ENCODE measurements around the gene SLC35D2. TPM values are rescaled to one million over a fixed set of nuclear protein-coding genes. Genes with fewer than 3 reads are reported as not detected.

Gene SLC35D2
- total RNA-seq, 4 donors from 2014 or later: 35.4 to 91.3 (median 72.7) TPM

- 73 to 92% methylated on average over 1 to 4 of the region's 4 CpGs for WGBS, 2 donors (ENCODE audit: low coverage in 1 of 2)
- Histone ChIP-seq H3K36me3 (no peaks in the 10 kb centered on the region), H3K4me1 (no peaks in the 10 kb centered on the region), H3K9me3 (no peaks in the 10 kb centered on the region), H3K27ac (no peak overlapping the region), H3K4me3 (no peak overlapping the region), H3K27me3 (no peaks in the 10 kb centered on the region)
- intact Hi-C loops (cut with DNase I; ENCODE audit: low total_unique reads): no loop called here
- DNase-seq: no peak
- in situ Hi-C loops (cut with MboI; ENCODE audit: low pct_ligation_motif_present in 1 of 4, low pct_unique_long_range_greater_than_20kb in 1 of 4, low sequenced_read_pairs in 3 of 4): no loop called here
- no peak for TF ChIP-seq POLR2A (IDR thresholded peaks at IDR 0.05)
These were observed 83.7 kb downstream of the SLC35D2 start for GRCh38 chr9:96299823-96300222.

GRCh38 chr9:96294159-96294545, 89.4 kb downstream of the SLC35D2 start:
- DNase-seq: no peak
- Histone ChIP-seq H3K27ac (no peak overlapping the region), H3K4me1 (no peaks in the 10 kb centered on the region), H3K9me3 (no peaks in the 10 kb centered on the region), H3K36me3 (no peaks in the 10 kb centered on the region), H3K4me3 (no peak overlapping the region), H3K27me3 (no peaks in the 10 kb centered on the region)
- intact Hi-C loops (cut with DNase I; ENCODE audit: low total_unique reads): no loop called here
- TF ChIP-seq EP300 (IDR thresholded peaks at IDR 0.05; ENCODE audit: low read depth) (no peak), CTCF (IDR thresholded peaks at IDR 0.05) (no peak), POLR2AphosphoS5 (IDR thresholded peaks at IDR 0.05) (no peak), POLR2A (IDR thresholded peaks at IDR 0.05) (no peak)
- in situ Hi-C loops (cut with MboI; ENCODE audit: low pct_ligation_motif_present in 1 of 4, low pct_unique_long_range_greater_than_20kb in 1 of 4, low sequenced_read_pairs in 3 of 4): no loop called here
- 89 to 94% methylated on average over 2 to 3 of the region's 3 CpGs for WGBS, 2 donors (ENCODE audit: low coverage in 1 of 2)

GRCh38 chr9:96293498-96294158, 89.9 kb downstream of the SLC35D2 start:
- H3K27ac ChIP-seq: no peak overlapping the region
- intact Hi-C loops (cut with DNase I; ENCODE audit: low total_unique reads) (no loop called here), in situ Hi-C loops (cut with MboI; ENCODE audit: low pct_ligation_motif_present in 1 of 4, low pct_unique_long_range_greater_than_20kb in 1 of 4, low sequenced_read_pairs in 3 of 4) (no loop called here)
- H3K4me1 ChIP-seq: no peaks in the 10 kb centered on the region
- H3K4me3 ChIP-seq: no peak overlapping the region
- no peak for DNase-seq
- no peak for TF ChIP-seq POLR2A (IDR thresholded peaks at IDR 0.05)
- no peaks in the 10 kb centered on the region for H3K36me3 ChIP-seq
- no peaks in the 10 kb centered on the region for H3K9me3 ChIP-seq
- no peaks in the 10 kb centered on the region for H3K27me3 ChIP-seq
- WGBS, 2 donors (ENCODE audit: low coverage in 1 of 2): 57 to 69% methylated on average over 3 of the region's 3 CpGs

GRCh38 chr9:96289392-96289791, 94.1 kb downstream of the SLC35D2 start:
- H3K9me3 ChIP-seq: no peaks in the 10 kb centered on the region
- no peak overlapping the region for H3K4me3 ChIP-seq
- H3K36me3 ChIP-seq: no peaks in the 10 kb centered on the region
- intact Hi-C loops (cut with DNase I; ENCODE audit: low total_unique reads) (no loop called here), in situ Hi-C loops (cut with MboI; ENCODE audit: low pct_ligation_motif_present in 1 of 4, low pct_unique_long_range_greater_than_20kb in 1 of 4, low sequenced_read_pairs in 3 of 4) (no loop called here)
- no peaks in the 10 kb centered on the region for H3K27me3 ChIP-seq
- H3K27ac ChIP-seq: no peak overlapping the region
- H3K4me1 ChIP-seq: no peaks in the 10 kb centered on the region
- 89 to 97% methylated on average over 2 of the region's 2 CpGs for WGBS, 2 donors (ENCODE audit: low coverage in 1 of 2)
- TF ChIP-seq EP300 (IDR thresholded peaks at IDR 0.05; ENCODE audit: low read depth): no peak
- no peak for DNase-seq

GRCh38 chr9:96281641-96282040, 101.9 kb downstream of the SLC35D2 start:
- TF ChIP-seq POLR2A (IDR thresholded peaks at IDR 0.05) (no peak), EP300 (IDR thresholded peaks at IDR 0.05; ENCODE audit: low read depth) (no peak), CTCF (IDR thresholded peaks at IDR 0.05) (no peak), POLR2AphosphoS5 (IDR thresholded peaks at IDR 0.05) (no peak)
- H3K4me3 ChIP-seq: no peak overlapping the region
- H3K4me1 ChIP-seq: no peaks in the 10 kb centered on the region
- no peak overlapping the region for H3K27ac ChIP-seq
- in situ Hi-C loops (cut with MboI; ENCODE audit: low pct_ligation_motif_present in 1 of 4, low pct_unique_long_range_greater_than_20kb in 1 of 4, low sequenced_read_pairs in 3 of 4) (no loop called here), intact Hi-C loops (cut with DNase I; ENCODE audit: low total_unique reads) (no loop called here)
- no peaks in the 10 kb centered on the region for H3K27me3 ChIP-seq
- no peaks in the 10 kb centered on the region for H3K36me3 ChIP-seq
- DNase-seq: no peak
- 75 to 87% methylated on average over 5 to 6 of the region's 6 CpGs for WGBS, 2 donors (ENCODE audit: low coverage in 1 of 2)
- H3K9me3 ChIP-seq: no peaks in the 10 kb centered on the region

GRCh38 chr9:96279932-96280331, 103.6 kb downstream of the SLC35D2 start:
- H3K4me3 ChIP-seq: no peak overlapping the region
- no peak overlapping the region for H3K27ac ChIP-seq
- in situ Hi-C loops (cut with MboI; ENCODE audit: low pct_ligation_motif_present in 1 of 4, low pct_unique_long_range_greater_than_20kb in 1 of 4, low sequenced_read_pairs in 3 of 4) (no loop called here), intact Hi-C loops (cut with DNase I; ENCODE audit: low total_unique reads) (no loop called here)
- H3K27me3 ChIP-seq: no peaks in the 10 kb centered on the region
- no peaks in the 10 kb centered on the region for H3K4me1 ChIP-seq
- no peak for DNase-seq
- H3K36me3 ChIP-seq: no peaks in the 10 kb centered on the region
- WGBS, 2 donors (ENCODE audit: low coverage in 1 of 2): 80 to 93% methylated on average over 1 to 8 of the region's 8 CpGs
- TF ChIP-seq EP300 (IDR thresholded peaks at IDR 0.05; ENCODE audit: low read depth) (no peak), CTCF (IDR thresholded peaks at IDR 0.05) (no peak), POLR2A (IDR thresholded peaks at IDR 0.05) (no peak), POLR2AphosphoS5 (IDR thresholded peaks at IDR 0.05) (no peak)
- H3K9me3 ChIP-seq: peaks cover 5 to 7% of the 10 kb centered on the region in 2 donors
